ENCODE data around the gene EXOC1. TPM values are rescaled to one million over a fixed set of nuclear protein-coding genes. Genes with fewer than 3 reads are reported as not detected.

The EXOC1 gene
- total RNA-seq, 4 donors from 2014 or later = 14.8 to 22.3 (median 20.3) TPM

GRCh38 chr4:55941881-55942396, 88.5 kb downstream of the EXOC1 start:
- ATAC-seq = no peak

GRCh38 chr4:55947254-55947882, 93.9 kb downstream of the EXOC1 start:
- in situ Hi-C loops (cut with MboI; ENCODE audit: low sequenced_read_pairs in 4 of 4) (no loop called here), intact Hi-C loops (cut with DNase I; ENCODE audit: low total_unique reads) (no loop called here)
- H3K4me1 ChIP-seq = peaks cover 14 to 16% of the 10 kb centered on the region in 2 donors
- TF ChIP-seq CTCF (IDR thresholded peaks at IDR 0.05 in 4 of 5, conservative IDR thresholded peaks at IDR 0.05 in 1 of 5) (no peak), POLR2A (IDR thresholded peaks at IDR 0.05) (no peak)
- DNase-seq (no peak), ATAC-seq (no peak)
- no peaks in the 10 kb centered on the region for H3K9me3 ChIP-seq
- no peaks in the 10 kb centered on the region for H3K36me3 ChIP-seq
- peak overlapping the region; percentile 63 to 83 (median 78) for H3K27ac ChIP-seq
- peak overlapping the region; percentile 10 to 71 (median 41) for H3K4me3 ChIP-seq
- H3K27me3 ChIP-seq = no peaks in the 10 kb centered on the region

More at GRCh38 chr4:55941881-55942396, 88.5 kb downstream of the EXOC1 start:
- in situ Hi-C loops (cut with MboI; ENCODE audit: low sequenced_read_pairs in 4 of 4) (no loop called here), intact Hi-C loops (cut with DNase I; ENCODE audit: low total_unique reads) (no loop called here)
- no peak for DNase-seq
- Histone ChIP-seq H3K9me3 (no peaks in the 10 kb centered on the region), H3K27me3 (no peaks in the 10 kb centered on the region), H3K27ac (no peak overlapping the region), H3K4me3 (no peak overlapping the region), H3K36me3 (no peaks in the 10 kb centered on the region), H3K4me1 (no peaks in the 10 kb centered on the region)
- no peak for TF ChIP-seq POLR2A (IDR thresholded peaks at IDR 0.05)
- TF ChIP-seq CTCF (IDR thresholded peaks at IDR 0.05 in 4 of 5, conservative IDR thresholded peaks at IDR 0.05 in 1 of 5) = no peak

- peak overlapping the region; percentile 64 to 88 (median 78) for H3K4me3 ChIP-seq
- peak in 1 of 2 donors; percentile 30 for ATAC-seq
- TF ChIP-seq POLR2A (IDR thresholded peaks at IDR 0.05) (no peak), CTCF (IDR thresholded peaks at IDR 0.05 in 4 of 5, conservative IDR thresholded peaks at IDR 0.05 in 1 of 5) (no peak)
- H3K4me1 ChIP-seq = peaks cover 14 to 16% of the 10 kb centered on the region in 2 donors
- H3K27ac ChIP-seq = peak overlapping the region; percentile 63 to 83 (median 78)
- intact Hi-C loops (cut with DNase I; ENCODE audit: low total_unique reads) (loop anchor here (2.0 kb wide), 2 partner anchors 353 to 489 kb away; partner anchors contain the start of gene PAICS), in situ Hi-C loops (cut with MboI; ENCODE audit: low sequenced_read_pairs in 4 of 4) (no loop called here)
- no peaks in the 10 kb centered on the region for H3K9me3 ChIP-seq
- no peaks in the 10 kb centered on the region for H3K36me3 ChIP-seq
- no peaks in the 10 kb centered on the region for H3K27me3 ChIP-seq
- DNase-seq = no peak
Measured at GRCh38 chr4:55947912-55948725, 94.7 kb downstream of the EXOC1 start.

GRCh38 chr4:55948726-55949481, 95.5 kb downstream of the EXOC1 start, which contains the start of gene CEP135:
CEP135 (plus strand) TSS chr4:55948945; CDS start chr4:55952131, 3,186 bp downstream.
- in situ Hi-C loops (cut with MboI; ENCODE audit: low sequenced_read_pairs in 4 of 4) (no loop called here), intact Hi-C loops (cut with DNase I; ENCODE audit: low total_unique reads) (loop anchor here (2.0 kb wide), 2 partner anchors 352 to 488 kb away; partner anchors contain the start of gene PAICS)
- peak within 1 kb of the TSS; percentile 63 to 83 (median 78) for H3K27ac ChIP-seq
- no peaks in the 10 kb centered on the region for H3K9me3 ChIP-seq
- H3K4me3 ChIP-seq = peak within 1 kb of the TSS; percentile 64 to 88 (median 78)
- DNase-seq (peak; percentile 79 to 87), ATAC-seq (peak; percentile 92 to 94)
- H3K27me3 ChIP-seq = no peaks in the 10 kb centered on the region
- TF ChIP-seq POLR2A (IDR thresholded peaks at IDR 0.05) (peak in 1 of 2 donors; percentile 37), CTCF (IDR thresholded peaks at IDR 0.05 in 4 of 5, conservative IDR thresholded peaks at IDR 0.05 in 1 of 5) (peak; percentile 78 to 97 (median 89))
- no peaks in the 10 kb centered on the region for H3K36me3 ChIP-seq
- H3K4me1 ChIP-seq = peaks cover 14 to 16% of the 10 kb centered on the region in 2 donors
